Stimulated activated CD8-positive, alpha-beta memory T cell treated with anti-CD3 and anti-CD28 coated beads, Interleukin-12 subunit alpha, Interleukin-12 subunit beta, amount 100 ng/mL, for 1 hour (primary cell): ENCODE results near the gene SEZ6L2.
A peak's percentile ranks its signal among the peaks of the same experiment; 100 is the strongest.
"Not testable (repeated sequence)": the region's sequence is repeated elsewhere in the genome, so short reads cannot be mapped to it uniquely, and the experiment has no call there.

Experiments
- DNase-seq: peaks from one replicate; pipeline ENCODE4 v3.0.0-alpha.2; 2020; ENCODE audit warnings: low read depth

SEZ6L2 gene

GRCh38 chr16:29899516-29900101 lies at the start of gene SEZ6L2:
SEZ6L2 (minus strand) TSS chr16:29899550; CDS start chr16:29899019, 531 bp downstream.
- DNase-seq, result no peak

DNA sequence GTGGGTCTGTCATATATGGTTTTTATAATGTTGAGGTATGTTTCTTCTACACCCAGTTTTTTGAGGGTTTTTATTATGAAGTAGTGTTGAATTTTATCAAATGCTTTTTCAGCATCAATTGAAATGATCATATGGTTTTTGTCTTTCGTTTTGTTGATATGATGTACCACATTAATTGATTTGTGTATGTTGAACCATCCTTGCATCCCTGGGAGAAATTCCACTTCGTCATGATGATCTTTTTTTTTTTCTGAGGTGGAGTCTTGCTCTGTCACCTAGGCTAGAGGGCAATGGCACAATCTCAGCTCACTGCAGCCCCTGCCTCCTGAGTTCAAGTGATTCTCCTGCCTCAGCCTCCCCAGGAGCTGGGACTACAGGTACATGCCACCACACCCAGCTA lies 48.5 kb upstream of the SEZ6L2 start:
- DNase-seq, result no peak

DNA sequence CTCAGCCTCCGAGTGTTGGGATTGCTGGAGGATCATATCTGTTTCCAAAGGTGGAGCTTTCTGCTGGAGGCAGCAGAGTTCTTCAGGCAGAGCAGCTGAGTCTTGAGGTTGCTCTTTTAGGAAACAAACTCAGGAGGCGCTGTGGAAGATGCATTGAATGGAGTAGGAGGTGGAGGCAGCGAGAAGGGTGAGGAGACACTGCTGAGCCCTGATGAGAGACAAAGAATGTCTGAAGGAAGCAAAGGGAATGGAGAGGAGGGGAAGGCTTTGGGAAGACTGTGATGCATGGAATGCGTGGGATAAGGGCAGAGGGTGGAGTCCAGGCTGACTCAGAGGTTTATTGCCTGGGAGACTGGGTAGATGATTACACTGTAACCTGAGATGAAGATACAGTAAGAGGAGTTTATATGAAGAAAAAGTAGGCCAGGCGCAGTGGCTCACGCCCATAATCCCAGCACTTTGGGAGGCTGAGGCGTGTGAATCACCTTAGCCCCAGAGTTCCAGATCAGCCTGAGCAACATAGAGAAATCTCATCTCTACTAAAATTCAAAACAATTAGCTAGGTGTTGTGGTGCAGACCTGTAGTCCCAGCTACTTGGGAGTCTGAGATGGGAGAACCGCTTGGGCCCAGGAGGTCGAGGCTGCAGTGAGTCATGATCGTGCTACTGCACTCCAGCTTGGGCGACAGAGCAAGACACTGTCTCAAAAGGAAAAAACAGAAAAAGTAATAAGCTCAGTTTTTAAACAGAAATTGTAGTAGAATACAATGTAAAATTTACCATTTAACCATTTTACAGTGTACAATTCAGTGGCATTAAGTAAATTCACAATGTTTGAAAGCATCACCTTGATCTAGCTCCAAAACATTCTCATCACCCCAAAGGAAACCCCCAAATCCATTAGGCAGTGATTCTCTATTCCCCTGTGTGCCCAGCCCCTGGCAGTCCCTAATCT lies 44.8 kb upstream of the SEZ6L2 start:
- no peak for DNase-seq

GRCh38 chr16:29940656-29941055 lies 41.3 kb upstream of the SEZ6L2 start:
- no peak for DNase-seq

DNA sequence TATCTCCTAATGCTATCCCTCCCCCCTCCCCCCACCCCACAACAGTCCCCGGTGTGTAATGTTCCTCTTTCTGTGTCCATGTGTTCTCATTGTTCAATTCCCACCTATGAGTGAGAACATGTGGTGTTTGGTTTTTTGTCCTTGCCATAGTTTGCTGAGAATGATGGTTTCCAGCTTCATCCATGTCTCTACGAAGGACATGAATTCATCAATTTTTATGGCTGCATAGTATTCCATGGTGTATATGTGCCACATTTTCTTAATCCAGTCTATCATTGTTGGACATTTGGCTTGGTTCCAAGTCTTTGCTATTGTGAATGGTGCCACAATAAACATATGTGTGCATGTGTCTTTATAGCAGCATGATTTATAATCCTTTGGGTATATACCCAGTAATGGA lies 32.4 kb upstream of the SEZ6L2 start:
- DNase-seq, result not testable (repeated sequence)

DNA sequence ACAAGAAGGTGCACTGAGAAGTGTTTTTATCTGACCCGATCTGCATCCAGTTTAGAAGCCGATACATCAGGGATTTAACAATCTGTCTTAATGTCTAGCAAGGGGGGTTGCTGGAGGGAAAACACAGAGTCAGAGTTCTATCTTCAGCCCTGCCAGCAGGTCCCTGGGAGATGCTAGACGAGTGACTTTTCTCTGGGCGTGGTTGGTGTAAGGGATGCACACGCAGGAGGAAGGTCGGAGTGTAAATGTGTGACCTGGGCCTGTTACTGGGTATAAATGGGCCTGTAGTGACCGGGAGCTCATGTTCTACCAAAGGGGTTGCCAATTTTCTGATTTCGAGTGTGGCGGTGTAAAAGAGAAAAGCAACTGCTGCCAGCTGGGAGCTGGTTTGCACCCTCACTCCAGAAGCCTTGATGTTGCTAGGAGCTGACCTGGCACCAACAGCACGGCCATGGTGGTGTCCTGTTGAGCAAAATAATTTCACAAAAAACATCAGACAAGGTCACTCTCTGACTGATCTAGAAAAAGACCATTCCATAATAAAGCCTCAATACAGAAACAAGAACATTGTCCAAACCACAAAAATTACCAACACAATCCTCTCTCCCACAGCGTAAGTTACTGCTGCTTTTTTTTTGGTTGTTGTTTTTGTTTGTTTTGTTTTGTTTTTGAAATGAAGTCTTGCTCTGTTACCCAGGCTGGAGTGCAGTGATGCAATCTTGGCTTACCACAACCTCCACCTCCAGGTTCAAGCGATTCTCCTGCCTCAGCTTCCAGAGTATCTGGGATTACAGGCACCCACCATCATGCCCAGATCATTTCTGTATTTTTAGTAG lies 27.9 kb upstream of the SEZ6L2 start:
- DNase-seq, result no peak

DNA sequence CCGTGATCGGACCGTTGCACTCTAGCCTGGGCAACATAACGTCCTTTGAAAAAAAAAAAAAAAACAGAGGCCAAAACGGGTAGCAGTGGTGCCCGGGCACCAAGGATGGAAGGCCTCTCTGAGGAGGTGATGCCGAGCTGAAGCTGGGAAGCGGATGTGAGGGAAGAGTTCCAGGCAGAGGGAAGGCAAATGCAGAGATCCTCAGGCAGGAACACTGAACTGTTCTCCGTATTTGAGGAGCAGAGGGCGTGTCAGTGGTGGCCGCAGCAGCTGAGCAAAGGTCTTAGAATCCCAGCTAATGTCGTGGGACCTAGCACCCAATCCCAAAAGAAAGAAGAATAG lies 27.3 kb upstream of the SEZ6L2 start:
- DNase-seq, result no peak

- peak; percentile 83 for DNase-seq
These were observed 26.7 kb upstream of the SEZ6L2 start, which contains the start of gene KCTD13 for GRCh38 chr16:29925781-29926710. KCTD13 (minus strand) TSS chr16:29926226; CDS start chr16:29926033, 193 bp downstream.

DNA sequence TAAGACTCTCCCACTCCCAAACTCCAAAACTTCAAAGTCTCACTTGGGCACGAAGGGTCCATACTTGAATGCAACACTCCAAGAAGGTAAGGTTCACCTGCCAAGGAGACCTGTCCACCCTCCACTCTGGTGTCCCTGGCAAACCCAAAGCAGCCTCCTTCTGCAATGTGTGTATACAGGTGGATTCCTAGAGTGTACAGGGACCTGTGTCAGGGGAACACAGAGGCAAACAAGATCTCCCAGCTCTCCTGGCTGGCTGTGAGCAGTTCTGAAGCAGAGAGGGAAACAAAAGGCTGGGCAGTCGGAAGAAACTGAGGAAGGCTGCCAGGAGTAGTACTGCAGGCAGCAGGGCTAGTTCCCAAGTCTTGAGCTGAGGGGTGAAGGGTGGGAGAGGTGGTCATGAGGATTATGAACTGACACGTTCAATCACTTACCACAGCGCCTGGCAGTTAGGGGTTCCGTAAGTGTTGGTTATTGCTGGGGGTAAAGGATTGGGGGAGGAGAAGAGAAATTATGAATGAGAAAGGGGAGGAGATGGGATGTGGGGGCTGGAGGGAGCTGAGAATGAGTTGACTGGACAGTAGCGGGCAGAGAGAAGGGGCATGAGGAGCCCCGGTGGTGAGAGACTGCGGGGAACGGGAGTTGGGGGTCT lies 25.9 kb upstream of the SEZ6L2 start:
- no peak for DNase-seq

- no peak for DNase-seq
These were observed 23.7 kb upstream of the SEZ6L2 start for GRCh38 chr16:29922986-29923501.

- DNase-seq, result no peak
These were observed 23.0 kb upstream of the SEZ6L2 start for GRCh38 chr16:29922326-29922725.

GRCh38 chr16:29921034-29921385 lies 21.7 kb upstream of the SEZ6L2 start:
- no peak for DNase-seq

DNA sequence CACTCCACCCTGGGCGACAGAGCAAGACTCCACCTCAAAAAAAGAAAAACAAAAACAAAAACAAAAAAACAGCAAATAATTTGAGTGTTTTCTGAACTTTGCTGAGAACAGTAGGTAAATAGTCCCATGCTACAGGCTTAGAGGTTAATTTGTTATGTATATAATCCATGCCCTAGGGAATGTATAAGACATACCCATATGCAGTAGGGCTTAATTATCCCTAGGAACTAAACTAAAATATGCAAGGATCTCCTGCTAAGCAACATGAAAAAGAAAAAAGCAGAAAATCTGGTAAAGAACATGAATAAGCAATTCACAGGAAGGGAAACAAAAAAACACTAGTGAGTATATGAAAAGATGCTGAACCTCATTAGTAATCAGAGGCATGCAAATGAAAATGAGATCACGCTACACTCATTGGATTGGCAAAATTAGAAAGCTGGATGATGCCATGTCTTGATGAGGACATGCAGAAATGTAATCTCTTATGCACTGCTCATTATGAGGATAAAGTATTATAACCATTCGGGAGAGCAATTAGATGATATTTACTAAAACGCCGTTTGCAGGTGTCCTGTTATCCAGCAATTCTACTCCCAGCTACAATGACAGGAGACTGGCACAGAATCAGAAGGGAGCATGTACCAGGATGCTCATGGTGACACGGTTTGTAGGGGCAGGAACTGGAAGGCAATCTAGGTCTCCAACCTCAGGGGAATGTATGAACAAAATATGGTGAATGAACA lies 21.1 kb upstream of the SEZ6L2 start:
- no peak for DNase-seq

- no peak for DNase-seq
These were observed 17.6 kb upstream of the SEZ6L2 start for GRCh38 chr16:29916979-29917378.

DNA sequence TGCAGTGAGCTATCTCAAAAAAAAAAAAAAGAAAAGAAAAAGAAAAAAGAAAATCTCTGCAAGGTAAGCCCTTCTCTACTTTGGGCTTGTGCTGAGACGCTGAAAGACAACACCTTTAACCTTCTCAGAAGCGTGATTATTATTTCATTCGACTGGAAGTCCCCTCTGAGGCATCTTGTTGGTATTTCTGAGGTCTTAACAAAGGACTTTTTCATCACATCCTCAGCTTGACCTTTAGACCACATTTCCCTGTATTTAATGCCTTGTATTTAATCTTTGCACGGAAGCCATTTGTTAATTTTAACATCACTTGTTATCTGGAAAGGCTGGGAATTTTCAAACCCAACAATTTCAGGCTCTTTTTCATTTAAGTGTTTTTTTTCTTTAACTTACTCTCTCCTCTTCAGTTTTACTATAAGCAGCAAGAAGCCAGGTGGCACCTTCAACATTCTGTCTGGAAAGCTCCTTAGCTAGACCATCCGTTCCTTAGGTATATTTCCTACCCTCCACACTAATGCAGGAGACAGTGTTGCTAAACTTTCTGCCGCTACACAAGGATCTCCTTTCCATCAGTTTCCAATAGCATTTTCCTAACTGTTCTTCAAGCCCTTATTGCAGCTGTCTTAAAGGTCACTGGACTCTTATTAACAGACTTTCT lies 16.4 kb upstream of the SEZ6L2 start:
- no peak for DNase-seq

GRCh38 chr16:29913514-29913913 lies 14.2 kb upstream of the SEZ6L2 start:
- no peak for DNase-seq

- no peak for DNase-seq
These were observed 12.7 kb upstream of the SEZ6L2 start for GRCh38 chr16:29912087-29912486.

DNA sequence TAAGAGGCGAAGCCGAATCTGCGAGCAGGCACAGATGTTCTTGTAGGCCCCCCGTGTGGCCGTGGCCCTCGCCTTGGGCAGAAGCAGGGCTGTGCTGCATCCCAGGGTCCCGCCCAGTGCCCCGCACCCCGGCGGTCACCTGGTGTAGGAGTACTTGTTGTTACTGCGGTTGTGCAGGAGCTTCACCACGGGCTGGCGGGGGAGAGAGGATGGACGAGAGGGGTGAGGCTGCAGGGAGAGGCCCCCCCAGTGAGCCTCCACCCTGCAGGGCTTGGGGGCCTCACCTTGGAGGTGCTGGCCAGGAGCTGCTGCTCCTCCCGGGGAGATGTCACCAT lies 12.3 kb upstream of the SEZ6L2 start:
- no peak for DNase-seq

- no peak for DNase-seq
These were observed 11.7 kb upstream of the SEZ6L2 start for GRCh38 chr16:29910819-29911675.
